A549 (cell line): ENCODE results near the gene CMTM3.

Experiments
- CBX8 ChIP-seq: fragments of 200-600 bp; sonication (generic); IDR thresholded peaks from 2 replicates; pipeline ENCODE4 v1.6.1; 2016
- HDAC2 ChIP-seq: fragments of 200-600 bp; sonication (generic); IDR thresholded peaks from 2 replicates; pipeline ENCODE4 v1.6.1; 2016
- KDM1A ChIP-seq: fragments of 200-600 bp; sonication (generic); IDR thresholded peaks from 2 replicates; pipeline ENCODE4 v1.6.1; 2016; ENCODE audit warnings: low read depth, mild to moderate bottlenecking
- MAFK ChIP-seq: fragments of 450-650 bp; IDR thresholded peaks from 2 replicates; pipeline ENCODE4 v1.6.1; 2014; ENCODE audit not compliant: partially characterized antibody
- MAZ ChIP-seq: fragments of 150-350 bp; IDR thresholded peaks from 2 replicates; pipeline ENCODE4 v1.6.1; 2014; ENCODE audit warnings: antibody characterized with exemption, low read depth, low read length, borderline replicate concordance
- NR3C1 ChIP-seq: fragments of >200 bp; sonication (Bioruptor Twin); formaldehyde crosslinking; IDR thresholded peaks from 3 replicates; pipeline ENCODE4 v1.6.1; 2017
- PHF8 ChIP-seq: fragments of 200-600 bp; sonication (generic); IDR thresholded peaks from 2 replicates; pipeline ENCODE4 v1.6.1; 2016; ENCODE audit warnings: low read depth, mild to moderate bottlenecking, antibody characterized with exemption, moderate library complexity, borderline replicate concordance
- POLR2A ChIP-seq: IDR thresholded peaks from 2 replicates; pipeline ENCODE4 v1.6.1; 2012; ENCODE audit warnings: mild to moderate bottlenecking, low read length
- SMC3 ChIP-seq: fragments of >200 bp; sonication (Bioruptor Twin); formaldehyde crosslinking; IDR thresholded peaks from 3 replicates; pipeline ENCODE4 v1.6.1; 2018; ENCODE audit warnings: inconsistent platforms
- TF ChIP-seq, protein P1 (sequence below): fragments of >200 bp; sonication (Bioruptor Twin); formaldehyde crosslinking; IDR thresholded peaks from 3 replicates; pipeline ENCODE4 v1.5.1; 2016
- TF ChIP-seq, protein P2 (sequence below): fragments of 450-650 bp; IDR thresholded peaks from 2 replicates; pipeline ENCODE4 v1.6.1; 2014; ENCODE audit warnings: antibody characterized with exemption

DNA sequence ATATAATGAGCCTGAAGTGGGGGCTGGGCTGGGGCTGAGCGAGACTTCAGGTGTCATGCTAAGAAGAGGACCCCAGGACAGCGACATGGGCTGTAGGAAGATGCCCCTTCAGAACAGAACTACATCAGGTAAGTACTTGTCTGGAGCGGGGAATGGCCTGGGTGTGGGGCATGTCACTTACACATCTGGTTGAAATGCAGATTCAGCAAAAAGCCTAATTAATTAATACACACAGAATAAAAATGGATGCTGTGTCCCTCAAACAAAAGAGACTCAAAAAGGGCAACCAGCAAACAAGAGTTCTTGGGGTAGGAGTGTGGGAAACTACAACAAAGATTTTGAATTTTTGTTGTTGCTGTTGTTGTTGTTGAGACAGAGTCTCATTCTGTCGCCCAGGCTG, 13.5 kb upstream of the CMTM3 start:
- TF ChIP-seq, protein P1, sequence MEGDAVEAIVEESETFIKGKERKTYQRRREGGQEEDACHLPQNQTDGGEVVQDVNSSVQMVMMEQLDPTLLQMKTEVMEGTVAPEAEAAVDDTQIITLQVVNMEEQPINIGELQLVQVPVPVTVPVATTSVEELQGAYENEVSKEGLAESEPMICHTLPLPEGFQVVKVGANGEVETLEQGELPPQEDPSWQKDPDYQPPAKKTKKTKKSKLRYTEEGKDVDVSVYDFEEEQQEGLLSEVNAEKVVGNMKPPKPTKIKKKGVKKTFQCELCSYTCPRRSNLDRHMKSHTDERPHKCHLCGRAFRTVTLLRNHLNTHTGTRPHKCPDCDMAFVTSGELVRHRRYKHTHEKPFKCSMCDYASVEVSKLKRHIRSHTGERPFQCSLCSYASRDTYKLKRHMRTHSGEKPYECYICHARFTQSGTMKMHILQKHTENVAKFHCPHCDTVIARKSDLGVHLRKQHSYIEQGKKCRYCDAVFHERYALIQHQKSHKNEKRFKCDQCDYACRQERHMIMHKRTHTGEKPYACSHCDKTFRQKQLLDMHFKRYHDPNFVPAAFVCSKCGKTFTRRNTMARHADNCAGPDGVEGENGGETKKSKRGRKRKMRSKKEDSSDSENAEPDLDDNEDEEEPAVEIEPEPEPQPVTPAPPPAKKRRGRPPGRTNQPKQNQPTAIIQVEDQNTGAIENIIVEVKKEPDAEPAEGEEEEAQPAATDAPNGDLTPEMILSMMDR, result no peak
- TF ChIP-seq PHF8 (no peak), SMC3 (no peak), HDAC2 (no peak), MAZ (no peak), NR3C1 (no peak), POLR2A (no peak), MAFK (peak; percentile 73), KDM1A (no peak), CBX8 (no peak)
- TF ChIP-seq, protein P2, sequence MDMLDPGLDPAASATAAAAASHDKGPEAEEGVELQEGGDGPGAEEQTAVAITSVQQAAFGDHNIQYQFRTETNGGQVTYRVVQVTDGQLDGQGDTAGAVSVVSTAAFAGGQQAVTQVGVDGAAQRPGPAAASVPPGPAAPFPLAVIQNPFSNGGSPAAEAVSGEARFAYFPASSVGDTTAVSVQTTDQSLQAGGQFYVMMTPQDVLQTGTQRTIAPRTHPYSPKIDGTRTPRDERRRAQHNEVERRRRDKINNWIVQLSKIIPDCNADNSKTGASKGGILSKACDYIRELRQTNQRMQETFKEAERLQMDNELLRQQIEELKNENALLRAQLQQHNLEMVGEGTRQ, result no peak
